ENCODE measurements around the gene SLC27A3. TPM values are rescaled to one million over a fixed set of nuclear protein-coding genes. Genes with fewer than 3 reads are reported as not detected.

SLC27A3 gene
- polyA plus RNA-seq, 3 donors from 2014 or later: 38.3 to 89.0 (median 54.3) TPM

GRCh38 chr1:153793261-153793972, 18.2 kb downstream of the SLC27A3 start:
- H3K4me3 Mint-ChIP-seq: no peak overlapping the region
- peaks cover 64 to 76% of the 10 kb centered on the region in 2 donors for H3K4me1 Mint-ChIP-seq
- H3K27me3 Mint-ChIP-seq (ENCODE audit: low read depth in 3 of 3): peaks cover 0 to 6% (median 3%) of the 10 kb centered on the region in 3 donors

DNA sequence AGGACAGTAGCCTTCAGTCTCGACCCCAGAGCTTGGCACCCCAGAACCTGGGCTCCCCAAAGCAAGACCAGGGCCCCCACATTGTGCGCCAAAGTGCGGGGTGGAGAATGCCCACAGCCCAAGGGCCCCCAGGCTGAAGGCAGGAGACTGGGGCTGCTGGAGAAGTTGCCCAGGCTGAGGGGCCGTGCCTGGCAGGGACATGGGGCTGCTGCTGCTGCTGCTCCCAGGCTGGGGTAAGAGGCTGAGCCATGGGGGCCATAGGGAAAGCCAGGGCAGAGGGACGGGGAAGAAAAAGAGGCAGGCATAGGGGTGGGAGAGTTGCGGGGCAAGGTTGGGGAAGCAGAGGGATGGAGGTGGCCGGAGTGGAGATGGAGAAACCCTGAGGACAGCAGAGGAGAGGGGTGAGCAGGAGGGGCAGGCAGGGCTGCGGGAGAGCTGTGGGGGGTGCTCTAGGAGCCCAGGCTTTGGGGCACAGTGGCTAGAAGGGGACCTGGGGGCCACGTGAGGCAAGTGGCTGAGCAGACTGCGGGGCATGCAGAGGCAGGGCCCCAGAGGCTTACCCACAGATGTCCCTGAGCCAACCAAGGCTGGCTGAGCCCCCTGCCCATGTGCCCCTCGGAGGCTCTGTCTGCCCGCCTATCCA, 18.9 kb downstream of the SLC27A3 start:
- Mint-ChIP-seq H3K36me3 (peaks cover 0 to 3% (median 0%) of the 10 kb centered on the region in 3 donors), H3K4me3 (no peak overlapping the region), H3K9me3 (no peaks in the 10 kb centered on the region), H3K27me3 (ENCODE audit: low read depth in 3 of 3) (peaks cover 0 to 7% (median 4%) of the 10 kb centered on the region in 3 donors), H3K27ac (peak overlapping the region in 4 of 6 donors; percentile 31 to 83 (median 48)), H3K4me1 (peaks cover 61 to 71% of the 10 kb centered on the region in 2 donors)
- DNase-seq: no peak

More at GRCh38 chr1:153793261-153793972, 18.2 kb downstream of the SLC27A3 start:
- peaks cover 0 to 3% (median 0%) of the 10 kb centered on the region in 3 donors for H3K36me3 Mint-ChIP-seq
- H3K9me3 Mint-ChIP-seq: no peaks in the 10 kb centered on the region
- no peak for DNase-seq
- no peak overlapping the region for H3K27ac Mint-ChIP-seq

DNA sequence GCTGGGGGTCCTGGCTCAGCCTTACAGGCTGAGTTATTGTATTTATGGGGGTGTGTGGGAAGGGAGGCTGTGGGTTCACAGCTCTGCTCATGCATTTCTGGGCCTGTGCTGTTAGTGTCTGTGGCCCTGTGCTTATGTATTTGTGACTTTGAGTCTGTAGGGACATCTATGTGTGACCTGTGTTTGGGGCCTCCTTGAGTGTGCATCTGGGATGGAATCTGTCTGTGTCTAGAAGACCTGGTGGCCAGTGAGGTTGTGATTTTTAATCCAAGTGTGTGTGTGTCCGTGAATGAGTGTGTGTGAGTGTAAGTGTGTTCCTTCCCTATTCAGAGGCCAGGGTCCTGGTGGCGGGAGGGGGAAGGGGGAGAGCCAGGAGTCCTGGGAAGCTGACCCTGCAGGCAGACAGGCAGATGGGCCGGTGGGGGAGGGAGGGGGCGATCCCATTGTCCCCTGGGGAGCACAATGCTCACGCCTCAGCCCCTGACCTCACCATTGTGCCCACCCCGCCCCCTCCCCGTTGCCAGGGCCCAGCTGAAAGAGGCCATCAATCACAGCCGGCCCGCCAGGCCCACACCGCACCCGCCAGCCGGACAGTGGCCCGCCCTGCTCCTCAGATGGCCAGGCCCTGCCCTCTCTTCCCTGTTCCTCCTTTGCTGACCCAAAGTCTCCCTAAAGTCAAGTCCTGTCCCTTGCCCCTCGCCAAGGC, 19.6 kb downstream of the SLC27A3 start:
- H3K4me1 Mint-ChIP-seq: peaks cover 57 to 64% of the 10 kb centered on the region in 2 donors

DNA sequence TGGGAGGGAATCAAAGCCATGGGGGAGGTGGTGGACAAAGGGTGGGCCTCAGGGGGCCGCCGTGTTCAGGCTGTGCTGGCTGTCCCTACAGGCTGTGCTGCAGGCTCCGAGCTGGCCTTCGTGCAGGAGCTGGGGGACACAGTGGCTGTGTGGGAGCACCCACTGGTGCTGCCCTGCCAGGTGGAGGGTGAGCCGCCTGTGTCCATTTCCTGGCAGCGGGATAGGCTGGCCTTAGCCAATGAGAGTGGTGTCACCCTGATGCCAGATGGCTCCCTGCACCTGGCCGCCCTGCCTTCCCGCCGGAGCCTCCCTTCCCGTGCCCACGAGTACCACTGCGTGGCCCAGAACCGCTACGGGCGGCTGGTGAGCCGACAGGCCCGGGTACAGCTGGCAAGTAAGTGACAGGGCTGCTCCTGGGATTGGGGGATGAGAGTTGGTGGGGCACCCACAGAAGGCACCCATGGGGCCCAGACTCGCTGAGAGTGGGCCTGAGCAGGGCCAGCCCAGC, 20.2 kb downstream of the SLC27A3 start:
- no peaks in the 10 kb centered on the region for H3K9me3 Mint-ChIP-seq
- peak overlapping the region in 1 of 6 donors; percentile 59 for H3K27ac Mint-ChIP-seq

More for the DNA sequence above, 19.6 kb downstream of the SLC27A3 start:
- peaks cover 0 to 3% (median 0%) of the 10 kb centered on the region in 3 donors for H3K36me3 Mint-ChIP-seq
- peaks cover 0 to 7% (median 2%) of the 10 kb centered on the region in 3 donors for H3K27me3 Mint-ChIP-seq (ENCODE audit: low read depth in 3 of 3)
- peak overlapping the region; percentile 31 to 83 (median 54) for H3K27ac Mint-ChIP-seq
- H3K9me3 Mint-ChIP-seq: no peaks in the 10 kb centered on the region
- H3K4me3 Mint-ChIP-seq: peak overlapping the region; percentile 29 to 64 (median 52)
- no peak for DNase-seq

DNA sequence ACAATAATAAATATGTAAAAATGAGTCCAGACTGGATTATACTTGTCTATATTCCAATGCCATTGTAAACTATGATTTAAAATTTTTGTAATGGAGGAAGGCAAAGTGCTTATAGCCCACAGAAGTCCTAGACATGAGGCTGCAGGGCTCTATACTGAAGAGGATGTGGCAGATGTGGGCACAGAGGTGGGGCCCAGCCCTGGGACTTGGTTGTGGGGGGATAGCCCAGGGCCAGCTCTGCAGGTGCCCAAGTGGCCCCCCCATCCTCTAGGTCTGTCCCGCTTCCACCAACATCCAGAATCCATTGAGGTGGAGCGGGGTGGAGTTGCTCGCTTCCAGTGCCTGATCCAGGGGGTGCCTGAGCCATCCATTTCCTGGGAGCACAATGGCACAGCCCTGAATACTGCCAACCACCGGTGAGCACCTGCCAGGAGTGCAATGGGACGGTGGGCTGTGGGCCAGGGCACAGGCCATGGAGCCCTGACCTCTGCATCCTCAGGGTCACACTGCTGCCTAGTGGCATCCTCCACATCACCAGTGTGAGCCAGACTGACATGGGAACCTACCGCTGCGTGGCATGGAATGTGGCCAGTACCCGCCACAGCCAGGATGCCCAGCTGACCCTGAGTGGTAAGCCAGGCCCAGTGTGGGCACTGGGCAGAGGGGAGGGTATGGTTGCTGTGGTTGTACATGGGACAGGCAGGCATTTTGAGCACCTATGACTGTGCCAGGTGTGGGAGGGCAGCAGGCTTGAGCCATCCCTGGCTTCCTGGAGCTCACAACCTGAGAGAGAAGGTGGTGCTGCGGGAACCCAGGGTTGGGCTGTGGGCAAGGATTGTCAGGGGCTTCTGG, 21.0 kb downstream of the SLC27A3 start:
- Mint-ChIP-seq H3K27me3 (ENCODE audit: low read depth in 3 of 3) (peaks cover under 1 to 7% (median 1%) of the 10 kb centered on the region in 3 donors), H3K4me1 (peaks cover 43 to 50% of the 10 kb centered on the region in 2 donors), H3K27ac (peak overlapping the region in 5 of 6 donors; percentile 46 to 84 (median 60)), H3K9me3 (no peaks in the 10 kb centered on the region), H3K4me3 (peak overlapping the region in 4 of 5 donors; percentile 21 to 79 (median 34)), H3K36me3 (peaks cover 0 to 3% (median 0%) of the 10 kb centered on the region in 3 donors)
- DNase-seq: peak; percentile 39 to 44 (median 40)

More for the DNA sequence above, 20.2 kb downstream of the SLC27A3 start:
- H3K4me3 Mint-ChIP-seq: peak overlapping the region in 3 of 5 donors; percentile 21 to 68 (median 44)
- H3K4me1 Mint-ChIP-seq: peaks cover 51 to 58% of the 10 kb centered on the region in 2 donors
- peaks cover 0 to 7% (median 2%) of the 10 kb centered on the region in 3 donors for H3K27me3 Mint-ChIP-seq (ENCODE audit: low read depth in 3 of 3)
- H3K36me3 Mint-ChIP-seq: peaks cover 0 to 3% (median 0%) of the 10 kb centered on the region in 3 donors
- DNase-seq: no peak

DNA sequence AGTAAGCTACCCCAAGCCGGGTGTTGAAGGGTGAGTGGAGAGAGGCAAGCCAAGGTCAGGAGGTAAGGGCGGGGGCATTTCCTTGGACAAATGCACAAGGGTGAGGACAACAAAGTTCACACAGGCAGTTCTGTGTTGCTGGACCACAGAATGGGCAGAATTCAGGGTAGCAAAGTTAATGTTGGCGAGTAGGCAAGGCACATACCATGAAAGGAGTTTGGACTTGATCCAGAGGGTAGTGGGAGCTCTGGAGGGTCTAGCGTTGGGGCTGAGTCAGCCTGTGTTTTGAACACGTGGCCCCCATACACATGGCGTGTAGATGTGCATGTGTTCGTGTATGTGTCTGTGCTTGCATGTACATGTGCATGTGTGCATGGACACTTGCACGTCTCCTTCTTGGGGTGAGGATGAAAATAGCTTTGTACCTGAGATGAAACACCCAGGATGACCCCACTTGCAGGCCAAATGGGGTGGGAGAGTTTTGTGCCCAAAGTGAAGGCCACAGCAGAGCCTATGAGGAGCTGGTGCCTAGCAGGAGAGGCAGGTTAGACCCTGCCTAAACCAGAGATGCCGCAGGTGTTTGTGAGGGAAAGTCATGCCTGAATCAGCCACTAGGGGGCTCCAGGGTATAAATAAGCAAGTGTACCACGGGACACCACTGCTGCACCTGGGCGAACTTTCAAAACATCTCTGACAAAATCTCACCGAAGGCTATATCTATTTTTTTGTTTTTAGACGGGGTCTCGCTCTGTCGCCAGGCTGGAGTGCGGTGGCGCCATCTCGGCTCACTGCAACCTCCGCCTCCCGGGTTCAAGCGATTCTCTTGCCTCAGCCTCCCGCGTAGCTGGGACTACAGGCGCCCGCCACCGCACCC, 21.8 kb downstream of the SLC27A3 start:
- Mint-ChIP-seq H3K9me3 (no peaks in the 10 kb centered on the region), H3K4me1 (peaks cover 36 to 45% of the 10 kb centered on the region in 2 donors), H3K27me3 (ENCODE audit: low read depth in 3 of 3) (peaks cover 1 to 7% (median 3%) of the 10 kb centered on the region in 3 donors), H3K4me3 (peak overlapping the region; percentile 55 to 79 (median 74)), H3K36me3 (peaks cover 0 to 3% (median 0%) of the 10 kb centered on the region in 3 donors), H3K27ac (peak overlapping the region; percentile 46 to 87 (median 64))
- peak; percentile 70 to 77 (median 73) for DNase-seq

DNA sequence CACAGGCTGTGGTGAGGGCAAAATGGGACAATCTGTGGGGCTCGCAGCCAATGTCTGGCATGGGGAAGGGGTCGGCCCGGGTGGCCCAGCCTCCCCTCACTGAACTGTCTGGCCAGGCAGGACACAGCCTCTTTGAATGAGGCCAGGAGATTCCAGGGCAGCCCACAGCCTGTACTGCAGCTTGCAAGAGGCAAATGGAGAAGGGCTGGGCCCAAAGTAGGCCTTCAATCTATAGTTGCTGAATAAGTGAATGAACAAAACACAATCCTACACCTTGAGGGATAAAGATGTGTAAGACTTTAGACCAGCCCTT, 23.2 kb downstream of the SLC27A3 start:
- H3K27me3 Mint-ChIP-seq (ENCODE audit: low read depth in 3 of 3): peaks cover 1 to 7% (median 3%) of the 10 kb centered on the region in 3 donors
- no peak overlapping the region for H3K4me3 Mint-ChIP-seq
- H3K4me1 Mint-ChIP-seq: peaks cover 40 to 45% of the 10 kb centered on the region in 2 donors
- H3K27ac Mint-ChIP-seq: no peak overlapping the region
- no peaks in the 10 kb centered on the region for H3K9me3 Mint-ChIP-seq
- DNase-seq: no peak
- H3K36me3 Mint-ChIP-seq: peaks cover 0 to 3% (median 0%) of the 10 kb centered on the region in 3 donors

GRCh38 chr1:153799016-153799415, 23.8 kb downstream of the SLC27A3 start:
- Mint-ChIP-seq H3K9me3 (no peaks in the 10 kb centered on the region), H3K27me3 (ENCODE audit: low read depth in 3 of 3) (peaks cover 3 to 7% (median 3%) of the 10 kb centered on the region in 3 donors), H3K4me3 (no peak overlapping the region), H3K4me1 (peaks cover 46 to 51% of the 10 kb centered on the region in 2 donors), H3K36me3 (peaks cover 0 to 3% (median 0%) of the 10 kb centered on the region in 3 donors), H3K27ac (no peak overlapping the region)
- DNase-seq: no peak

GRCh38 chr1:153799566-153800465, 24.6 kb downstream of the SLC27A3 start:
- no peaks in the 10 kb centered on the region for H3K9me3 Mint-ChIP-seq
- H3K36me3 Mint-ChIP-seq: no peaks in the 10 kb centered on the region
- H3K4me1 Mint-ChIP-seq: peaks cover 47 to 54% of the 10 kb centered on the region in 2 donors
- no peak overlapping the region for H3K27ac Mint-ChIP-seq
- H3K4me3 Mint-ChIP-seq: no peak overlapping the region
- no peak for DNase-seq
- H3K27me3 Mint-ChIP-seq (ENCODE audit: low read depth in 3 of 3): peaks cover 3 to 5% (median 3%) of the 10 kb centered on the region in 3 donors

- peaks cover 50 to 54% of the 10 kb centered on the region in 2 donors for H3K4me1 Mint-ChIP-seq
- peak overlapping the region in 2 of 6 donors; percentile 34 to 55 for H3K27ac Mint-ChIP-seq
- peaks cover 3 to 5% (median 5%) of the 10 kb centered on the region in 3 donors for H3K27me3 Mint-ChIP-seq (ENCODE audit: low read depth in 3 of 3)
- H3K36me3 Mint-ChIP-seq: no peaks in the 10 kb centered on the region
- no peak for DNase-seq
- H3K4me3 Mint-ChIP-seq: no peak overlapping the region
- H3K9me3 Mint-ChIP-seq: no peaks in the 10 kb centered on the region
Observed at GRCh38 chr1:153800516-153800915, 25.3 kb downstream of the SLC27A3 start.

DNA sequence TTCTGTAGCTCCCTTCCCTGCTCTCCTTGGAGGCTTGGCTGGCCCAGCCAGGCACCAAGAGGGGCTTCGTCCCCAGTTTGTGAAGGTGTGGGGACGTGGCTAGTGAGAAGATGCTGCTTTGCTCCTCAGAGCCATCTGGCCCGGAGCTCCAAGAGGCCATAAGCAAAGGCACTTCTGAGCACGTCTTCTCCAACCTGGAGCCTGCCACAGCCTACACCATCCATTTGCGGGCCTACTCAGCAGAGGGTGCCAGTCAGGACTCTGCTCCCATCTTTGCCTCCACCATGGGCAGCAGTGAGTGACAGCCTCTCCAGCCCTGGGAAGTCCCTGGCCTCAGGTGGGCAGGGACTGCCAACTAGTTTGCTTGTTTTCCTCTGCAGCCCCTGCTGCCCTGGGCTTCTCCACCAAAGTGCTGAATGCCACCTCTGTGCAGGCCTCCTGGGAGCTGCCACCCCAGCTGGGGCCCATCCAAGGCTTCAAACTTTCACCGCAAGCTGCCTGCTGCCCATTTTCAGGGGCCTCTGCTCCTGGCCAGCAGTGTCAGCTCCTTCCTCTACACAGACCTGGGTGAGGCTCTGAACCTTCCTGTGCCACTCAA, 25.9 kb downstream of the SLC27A3 start:
- Mint-ChIP-seq H3K4me1 (peaks cover 51 to 54% of the 10 kb centered on the region in 2 donors), H3K9me3 (no peaks in the 10 kb centered on the region), H3K36me3 (no peaks in the 10 kb centered on the region), H3K4me3 (no peak overlapping the region), H3K27ac (peak overlapping the region in 3 of 6 donors; percentile 43 to 62 (median 55)), H3K27me3 (ENCODE audit: low read depth in 3 of 3) (peaks cover 3 to 5% (median 5%) of the 10 kb centered on the region in 3 donors)
- no peak for DNase-seq

Data from immature natural killer cell (primary cell).